ENCODE results near the gene ACP3.

ACP3 gene

GRCh38 chr3:132401255-132401654 lies 84.0 kb downstream of the ACP3 start:
- TF ChIP-seq, protein P1, sequence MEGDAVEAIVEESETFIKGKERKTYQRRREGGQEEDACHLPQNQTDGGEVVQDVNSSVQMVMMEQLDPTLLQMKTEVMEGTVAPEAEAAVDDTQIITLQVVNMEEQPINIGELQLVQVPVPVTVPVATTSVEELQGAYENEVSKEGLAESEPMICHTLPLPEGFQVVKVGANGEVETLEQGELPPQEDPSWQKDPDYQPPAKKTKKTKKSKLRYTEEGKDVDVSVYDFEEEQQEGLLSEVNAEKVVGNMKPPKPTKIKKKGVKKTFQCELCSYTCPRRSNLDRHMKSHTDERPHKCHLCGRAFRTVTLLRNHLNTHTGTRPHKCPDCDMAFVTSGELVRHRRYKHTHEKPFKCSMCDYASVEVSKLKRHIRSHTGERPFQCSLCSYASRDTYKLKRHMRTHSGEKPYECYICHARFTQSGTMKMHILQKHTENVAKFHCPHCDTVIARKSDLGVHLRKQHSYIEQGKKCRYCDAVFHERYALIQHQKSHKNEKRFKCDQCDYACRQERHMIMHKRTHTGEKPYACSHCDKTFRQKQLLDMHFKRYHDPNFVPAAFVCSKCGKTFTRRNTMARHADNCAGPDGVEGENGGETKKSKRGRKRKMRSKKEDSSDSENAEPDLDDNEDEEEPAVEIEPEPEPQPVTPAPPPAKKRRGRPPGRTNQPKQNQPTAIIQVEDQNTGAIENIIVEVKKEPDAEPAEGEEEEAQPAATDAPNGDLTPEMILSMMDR (IDR thresholded peaks at IDR 0.05; ENCODE audit: poor library complexity, severe bottlenecking) = no peak
- DNase-seq (ENCODE audit: low spot score) = no peak
- ATAC-seq (ENCODE audit: low read depth) = no peak
- H3K4me1 ChIP-seq (ENCODE audit: insufficient read depth, poor library complexity, severe bottlenecking) = no peaks in the 10 kb centered on the region
- no peak overlapping the region for H3K4me3 ChIP-seq (ENCODE audit: severe bottlenecking)
- no peaks in the 10 kb centered on the region for H3K36me3 ChIP-seq (ENCODE audit: low read depth)
- no peaks in the 10 kb centered on the region for H3K9me3 ChIP-seq (ENCODE audit: severe bottlenecking)
- no peaks in the 10 kb centered on the region for H3K27me3 ChIP-seq (ENCODE audit: insufficient read depth, poor library complexity, severe bottlenecking)
- no peak overlapping the region for H3K27ac ChIP-seq (ENCODE audit: poor library complexity, severe bottlenecking)

DNA sequence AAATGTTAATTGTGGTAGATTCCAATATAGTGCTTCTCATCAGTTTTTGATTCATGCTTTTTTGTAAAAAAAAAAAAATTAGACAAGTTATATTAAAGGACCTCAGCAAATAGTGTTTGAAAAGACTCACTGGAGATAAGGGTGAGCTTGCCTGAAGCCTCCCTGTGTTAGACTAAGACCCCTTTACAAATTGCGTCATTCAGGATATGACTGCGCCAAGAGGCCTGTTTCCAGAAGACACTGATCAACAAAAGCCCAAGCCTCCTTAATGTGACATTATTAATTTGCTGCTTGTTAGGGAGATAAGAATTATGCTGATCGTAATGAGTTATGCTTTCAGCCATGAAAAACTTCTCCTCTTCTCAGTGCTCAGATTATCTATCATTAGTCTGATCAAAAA lies 87.1 kb downstream of the ACP3 start:
- no peak for ATAC-seq (ENCODE audit: low read depth)
- TF ChIP-seq, protein P1 (IDR thresholded peaks at IDR 0.05; ENCODE audit: poor library complexity, severe bottlenecking) = no peak

GRCh38 chr3:132405188-132405587 lies 88.0 kb downstream of the ACP3 start:
- no peak for DNase-seq (ENCODE audit: low spot score)
- H3K9me3 ChIP-seq (ENCODE audit: severe bottlenecking) = no peaks in the 10 kb centered on the region
- no peaks in the 10 kb centered on the region for H3K36me3 ChIP-seq (ENCODE audit: low read depth)
- no peaks in the 10 kb centered on the region for H3K4me1 ChIP-seq (ENCODE audit: insufficient read depth, poor library complexity, severe bottlenecking)
- TF ChIP-seq, protein P1 (IDR thresholded peaks at IDR 0.05; ENCODE audit: poor library complexity, severe bottlenecking) = no peak
- H3K4me3 ChIP-seq (ENCODE audit: severe bottlenecking) = no peak overlapping the region
- no peak for ATAC-seq (ENCODE audit: low read depth)
- H3K27ac ChIP-seq (ENCODE audit: poor library complexity, severe bottlenecking) = no peak overlapping the region
- no peaks in the 10 kb centered on the region for H3K27me3 ChIP-seq (ENCODE audit: insufficient read depth, poor library complexity, severe bottlenecking)

More for the DNA sequence above, 87.1 kb downstream of the ACP3 start:
- H3K9me3 ChIP-seq (ENCODE audit: severe bottlenecking) = no peaks in the 10 kb centered on the region
- H3K27ac ChIP-seq (ENCODE audit: poor library complexity, severe bottlenecking) = no peak overlapping the region
- no peaks in the 10 kb centered on the region for H3K36me3 ChIP-seq (ENCODE audit: low read depth)
- no peak overlapping the region for H3K4me3 ChIP-seq (ENCODE audit: severe bottlenecking)
- H3K27me3 ChIP-seq (ENCODE audit: insufficient read depth, poor library complexity, severe bottlenecking) = no peaks in the 10 kb centered on the region
- H3K4me1 ChIP-seq (ENCODE audit: insufficient read depth, poor library complexity, severe bottlenecking) = no peaks in the 10 kb centered on the region
- no peak for DNase-seq (ENCODE audit: low spot score)

DNA sequence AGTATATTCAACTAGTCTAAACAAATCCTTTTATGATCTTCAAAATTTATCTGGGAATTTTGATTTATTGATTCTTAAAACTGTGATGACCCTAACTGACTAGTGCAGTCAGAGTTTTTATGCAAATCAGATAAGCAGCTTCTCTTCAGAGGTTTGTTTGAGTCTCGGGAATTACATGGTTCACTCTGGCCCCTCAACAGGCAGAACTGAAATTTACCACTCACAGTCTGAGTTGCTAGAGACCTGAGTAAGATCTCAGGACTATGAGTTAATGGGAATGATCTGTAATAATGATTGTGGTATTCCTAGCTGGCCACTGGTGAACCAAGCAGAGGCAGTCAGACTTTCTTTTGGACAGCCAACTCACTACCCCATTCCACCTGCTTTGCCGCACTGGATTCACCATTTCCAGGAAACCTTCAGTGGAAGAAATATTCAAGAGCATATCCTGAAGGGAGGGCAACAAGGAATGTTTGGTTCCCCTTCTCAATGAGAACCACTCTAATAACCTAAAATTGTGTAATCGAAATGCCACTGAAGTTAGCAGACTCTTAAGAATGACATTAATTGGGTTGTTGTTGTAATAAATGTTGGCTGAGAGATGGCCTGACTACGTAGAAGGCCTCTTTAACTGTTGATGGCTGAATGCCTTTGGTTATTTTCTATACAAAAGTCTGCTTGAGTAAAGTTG lies 88.5 kb downstream of the ACP3 start:
- no peaks in the 10 kb centered on the region for H3K36me3 ChIP-seq (ENCODE audit: low read depth)
- H3K27me3 ChIP-seq (ENCODE audit: insufficient read depth, poor library complexity, severe bottlenecking) = no peaks in the 10 kb centered on the region
- H3K27ac ChIP-seq (ENCODE audit: poor library complexity, severe bottlenecking) = no peak overlapping the region
- TF ChIP-seq, protein P1 (IDR thresholded peaks at IDR 0.05; ENCODE audit: poor library complexity, severe bottlenecking) = no peak
- no peaks in the 10 kb centered on the region for H3K9me3 ChIP-seq (ENCODE audit: severe bottlenecking)
- DNase-seq (ENCODE audit: low spot score) (no peak), ATAC-seq (ENCODE audit: low read depth) (no peak)
- H3K4me1 ChIP-seq (ENCODE audit: insufficient read depth, poor library complexity, severe bottlenecking) = no peaks in the 10 kb centered on the region
- no peak overlapping the region for H3K4me3 ChIP-seq (ENCODE audit: severe bottlenecking)

DNA sequence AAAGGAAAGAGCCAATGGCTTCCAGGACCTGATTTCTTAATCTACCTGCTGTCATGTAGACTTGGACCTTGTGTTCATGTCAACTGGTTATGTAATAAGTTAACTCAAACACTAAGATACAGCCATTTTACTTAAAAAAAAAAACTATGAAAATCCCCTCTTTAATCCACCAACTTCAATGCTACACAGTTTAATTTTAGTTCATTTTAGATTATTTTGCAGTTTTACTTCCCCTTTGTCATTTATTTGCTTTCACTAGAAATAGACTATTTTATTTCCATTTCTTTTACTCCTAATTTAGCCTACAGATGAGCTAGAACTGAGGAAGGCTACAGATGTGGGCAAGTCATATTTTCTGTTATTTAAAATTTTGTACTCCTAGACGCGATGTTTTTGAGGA lies 89.4 kb downstream of the ACP3 start:
- no peaks in the 10 kb centered on the region for H3K4me1 ChIP-seq (ENCODE audit: insufficient read depth, poor library complexity, severe bottlenecking)
- no peaks in the 10 kb centered on the region for H3K9me3 ChIP-seq (ENCODE audit: severe bottlenecking)
- H3K36me3 ChIP-seq (ENCODE audit: low read depth) = no peaks in the 10 kb centered on the region
- no peak overlapping the region for H3K27ac ChIP-seq (ENCODE audit: poor library complexity, severe bottlenecking)
- DNase-seq (ENCODE audit: low spot score) (no peak), ATAC-seq (ENCODE audit: low read depth) (no peak)
- TF ChIP-seq, protein P1 (IDR thresholded peaks at IDR 0.05; ENCODE audit: poor library complexity, severe bottlenecking) = no peak
- no peak overlapping the region for H3K4me3 ChIP-seq (ENCODE audit: severe bottlenecking)
- H3K27me3 ChIP-seq (ENCODE audit: insufficient read depth, poor library complexity, severe bottlenecking) = no peaks in the 10 kb centered on the region
